Esophagus squamous epithelium (tissue), 5 donors: ENCODE measurements around the gene GLIS1. TPM values are rescaled to one million over a fixed set of nuclear protein-coding genes. Genes with fewer than 3 reads are reported as not detected.

Source experiments
- DNase-seq: peaks from one replicate; lab custom pipeline; 2025; lab: John Stamatoyannopoulos, UW
- H3K27ac ChIP-seq, 4 donors: fragments of 200-600 bp; sonication (generic); one replicate each; pipeline ENCODE4 v1.5.1; 2016 to 2019; ENCODE audit warnings: mild to moderate bottlenecking in 1 of 4
- H3K27me3 ChIP-seq, 4 donors: fragments of 200-600 bp; sonication (generic); 1 replicate in 3 of 4; 2 replicates in 1 of 4; pipeline versions ENCODE4 v1.5.1 to v1.6.0; 2017 to 2021; ENCODE audit warnings: antibody characterized with exemption in 1 of 4
- H3K36me3 ChIP-seq, 3 donors: fragments of 200-600 bp; sonication (generic); one replicate each; pipeline ENCODE4 v1.5.1; 2016 to 2019
- H3K4me1 ChIP-seq, 3 donors: fragments of 200-600 bp; sonication (generic); one replicate each; pipeline ENCODE4 v1.5.1; 2017 to 2019
- H3K4me3 ChIP-seq, 4 donors: fragments of 200-600 bp; sonication (generic); 1 replicate in 3 of 4; 2 replicates in 1 of 4; pipeline ENCODE4 v1.5.1; 2016 to 2019; ENCODE audit warnings: mild to moderate bottlenecking in 2 of 4, moderate library complexity in 1 of 4
- H3K9me3 ChIP-seq, 3 donors: fragments of 200-600 bp; sonication (generic); one replicate each; pipeline ENCODE4 v1.5.1; 2016 to 2019
- CTCF ChIP-seq, 6 experiments: fragments of 450-650 bp in 4 of 6; fragments of 200-600 bp in 2 of 6; sonication (generic) in 2 of 6; IDR thresholded peaks; one replicate each; pipeline ENCODE4 v1.5.1; 2016 to 2019; ENCODE audit warnings: antibody characterized with exemption in 6 of 6, mild to moderate bottlenecking in 4 of 6, moderate library complexity in 4 of 6
- POLR2A ChIP-seq, 4 donors: fragments of 450-650 bp; IDR thresholded peaks; one replicate each; pipeline ENCODE4 v1.6.1; 2017; ENCODE audit warnings: antibody characterized with exemption in 4 of 4, mild to moderate bottlenecking in 4 of 4, moderate library complexity in 3 of 4
- WGBS, 2 donors: methylation state at CpG; one replicate each; pipeline ENCODE4 v1.1.5; 2018; 5-methylcytosine and 5-hydroxymethylcytosine counted together
- intact Hi-C: fragments of 100-400 bp; cut with DNase I; formaldehyde crosslinking; loops from one replicate; pipeline ENCODE4 v1.15.0; 2022
- total RNA-seq, 4 donors: library from RNA; depleted of rRNA; stranded (reverse); fragments of >200 nt; gene quantifications; one replicate each; pipeline ENCODE4 v1.1.0, GENCODE V29; 2016
- donor health status: DM: yes; HTN: yes; CAD: no.

GLIS1 gene
- total RNA-seq, 4 donors from 2014 or later: 0.57 TPM; not detected in 3

- intact Hi-C loops: no loop called here
These were observed 12.9 kb downstream of the GLIS1 start for GRCh38 chr1:53726009-53726600.

GRCh38 chr1:53725238-53725689 lies 13.7 kb downstream of the GLIS1 start:
- no peak overlapping the region for H3K4me3 ChIP-seq
- no peaks in the 10 kb centered on the region for H3K4me1 ChIP-seq
- WGBS, 2 donors: 39 to 61% methylated on average over 4 to 6 of the region's 6 CpGs
- TF ChIP-seq POLR2A (IDR thresholded peaks at IDR 0.05) (no peak), CTCF (IDR thresholded peaks at IDR 0.05) (no peak)
- no peak overlapping the region for H3K27ac ChIP-seq
- H3K36me3 ChIP-seq: no peaks in the 10 kb centered on the region
- H3K27me3 ChIP-seq: no peaks in the 10 kb centered on the region
- DNase-seq: no peak
- intact Hi-C loops: no loop called here
- H3K9me3 ChIP-seq: no peaks in the 10 kb centered on the region

More at GRCh38 chr1:53726009-53726600, 12.9 kb downstream of the GLIS1 start:
- WGBS, 2 donors: 72 to 83% methylated on average over 3 to 7 of the region's 8 CpGs
- Histone ChIP-seq H3K4me1 (no peaks in the 10 kb centered on the region), H3K9me3 (no peaks in the 10 kb centered on the region), H3K27me3 (peaks cover 0 to 8% (median 0%) of the 10 kb centered on the region in 4 donors), H3K4me3 (no peak overlapping the region), H3K27ac (no peak overlapping the region), H3K36me3 (no peaks in the 10 kb centered on the region)
- DNase-seq: no peak
- TF ChIP-seq CTCF (IDR thresholded peaks at IDR 0.05) (no peak), POLR2A (IDR thresholded peaks at IDR 0.05) (no peak)

- H3K27me3 ChIP-seq: peaks cover 0 to 12% (median 0%) of the 10 kb centered on the region in 4 donors
- no peak overlapping the region for H3K27ac ChIP-seq
- no peaks in the 10 kb centered on the region for H3K4me1 ChIP-seq
- WGBS, 2 donors: 72 to 75% methylated on average over 1 of the region's 1 CpG
- TF ChIP-seq CTCF (IDR thresholded peaks at IDR 0.05) (no peak), POLR2A (IDR thresholded peaks at IDR 0.05) (no peak)
- no peak for DNase-seq
- intact Hi-C loops: no loop called here
- H3K36me3 ChIP-seq: no peaks in the 10 kb centered on the region
- H3K4me3 ChIP-seq: no peak overlapping the region
- H3K9me3 ChIP-seq: no peaks in the 10 kb centered on the region
These were observed 16.9 kb downstream of the GLIS1 start for GRCh38 chr1:53722025-53722424.

GRCh38 chr1:53721088-53721487 lies 17.9 kb downstream of the GLIS1 start:
- Histone ChIP-seq H3K36me3 (no peaks in the 10 kb centered on the region), H3K27me3 (peaks cover 0 to 13% (median 0%) of the 10 kb centered on the region in 4 donors), H3K4me1 (no peaks in the 10 kb centered on the region), H3K9me3 (no peaks in the 10 kb centered on the region), H3K27ac (no peak overlapping the region), H3K4me3 (no peak overlapping the region)
- intact Hi-C loops: no loop called here
- no peak for TF ChIP-seq CTCF (IDR thresholded peaks at IDR 0.05)
- DNase-seq: no peak
- 71 to 81% methylated on average over 4 of the region's 4 CpGs for WGBS, 2 donors

- intact Hi-C loops: no loop called here
- H3K9me3 ChIP-seq: no peaks in the 10 kb centered on the region
- no peak for TF ChIP-seq CTCF (IDR thresholded peaks at IDR 0.05)
- no peak for TF ChIP-seq POLR2A (IDR thresholded peaks at IDR 0.05)
- no peaks in the 10 kb centered on the region for H3K36me3 ChIP-seq
- H3K27me3 ChIP-seq: peaks cover 0 to 25% (median 0%) of the 10 kb centered on the region in 4 donors
- DNase-seq: no peak
- WGBS, 2 donors: 95% methylated on average over 2 of the region's 2 CpGs; no CpG with 5 or more reads in 1 of the 2 donors
- H3K4me3 ChIP-seq: no peak overlapping the region
- no peaks in the 10 kb centered on the region for H3K4me1 ChIP-seq
- H3K27ac ChIP-seq: no peak overlapping the region
These were observed 19.5 kb downstream of the GLIS1 start for GRCh38 chr1:53719469-53719868.
